ENCODE data around the gene DARS2.

GRCh38 chr1:173887627-173888026 is 63.2 kb downstream of the DARS2 start:
- TF ChIP-seq POLR2A (IDR thresholded peaks at IDR 0.05) (no peak), CTCF (IDR thresholded peaks at IDR 0.05) (no peak)
